Activated naive CD4-positive, alpha-beta T cell treated with anti-CD3 and anti-CD28 coated beads, Interleukin-2, amount 50 U/mL, for 72 hours (primary cell): ENCODE results near the gene ZNRF1. TPM values are rescaled to one million over a fixed set of nuclear protein-coding genes. Genes with fewer than 3 reads are reported as not detected.
A peak's percentile ranks its signal among the peaks of the same experiment; 100 is the strongest.
"Not testable (repeated sequence)": the region's sequence is repeated elsewhere in the genome, so short reads cannot be mapped to it uniquely, and the experiment has no call there.

ENCODE experiments used
- ATAC-seq, 2 donors: fragments of 150-1000 bp; cut with Tn5 transposase; 2 replicates each; pipeline ENCODE4 v1.10.0; 2021; ENCODE audit warnings: mild to moderate bottlenecking in 2 of 2, moderate library complexity in 2 of 2
- DNase-seq, 2 donors: peaks; one replicate each; pipeline ENCODE4 v3.0.0; 2021 to 2022; ENCODE audit warnings: low spot score in 2 of 2
- H3K27ac Mint-ChIP-seq, 2 donors: one replicate each; pipeline ENCODE4 v1.8.0; 2022; ENCODE audit warnings: mild to moderate bottlenecking in 2 of 2, mixed read lengths in 2 of 2
- H3K36me3 Mint-ChIP-seq, 2 donors: one replicate each; pipeline ENCODE4 v1.8.0; 2022; ENCODE audit warnings: mixed read lengths in 2 of 2
- H3K9me3 Mint-ChIP-seq, 2 donors: one replicate each; pipeline ENCODE4 v1.8.0; 2022; ENCODE audit warnings: mixed read lengths in 2 of 2
- total RNA-seq, 2 donors: library from RNA; stranded (reverse); gene quantifications; one replicate each; pipeline ENCODE4 v1.2.3, GENCODE V29; 2022

The ZNRF1 gene
- total RNA-seq, 2 donors from 2014 or later = 20.4 to 45.1 TPM

DNA sequence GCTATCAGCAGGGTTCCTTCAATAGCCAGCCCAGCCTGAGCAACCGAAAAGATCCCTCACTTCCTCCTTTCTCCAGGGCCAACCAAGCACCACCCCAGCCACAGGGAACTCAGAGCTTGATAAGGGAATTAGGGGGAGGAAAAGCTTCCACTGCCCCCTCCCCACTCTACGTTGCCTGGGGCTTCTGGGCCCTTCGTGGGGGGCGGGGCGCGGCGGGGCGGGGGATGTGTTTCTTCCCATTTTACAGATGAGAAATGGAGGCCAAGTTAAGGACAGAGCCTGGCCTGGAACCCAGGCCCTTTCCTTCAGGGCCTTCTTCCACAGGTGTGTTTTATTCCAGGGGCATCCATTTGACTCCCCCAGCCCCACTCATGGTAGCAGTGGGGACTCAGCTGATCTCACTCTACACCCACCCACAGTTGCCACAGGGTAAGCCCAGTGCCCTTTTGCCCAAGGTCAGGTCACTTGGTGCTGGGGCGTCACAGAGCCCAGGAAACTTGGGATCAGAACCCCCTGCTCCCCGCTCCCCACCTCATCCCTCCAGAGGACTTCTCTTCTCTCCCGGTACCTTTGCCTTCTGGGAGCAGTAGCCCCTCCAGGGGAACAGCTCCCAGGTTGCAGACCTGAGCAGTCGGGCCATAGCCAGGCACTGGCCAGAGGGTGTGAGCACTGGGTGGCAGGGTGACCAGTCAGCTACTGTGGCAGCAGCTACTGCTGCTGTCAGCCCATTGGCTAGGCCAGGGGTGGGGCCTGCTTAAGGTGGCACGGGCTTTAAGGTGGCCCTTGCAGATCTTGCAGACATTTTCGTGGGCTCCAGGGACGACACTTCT lies 117.5 kb downstream of the ZNRF1 start, which contains the start of gene LDHD:
Gene LDHD, minus strand, starts transcription at position 700 of the 830 bp plus-strand sequence. Its CDS starts 60 bp downstream, at position 640.
- H3K36me3 Mint-ChIP-seq = peaks cover 0 to 2% of the 10 kb centered on the region in 2 donors
- ATAC-seq = peak; percentile 53 to 83
- DNase-seq = no peak
- peak within 1 kb of the TSS in 1 of 2 donors; percentile 64 for H3K27ac Mint-ChIP-seq
- peaks cover under 1 to 2% of the 10 kb centered on the region in 2 donors for H3K9me3 Mint-ChIP-seq

DNA sequence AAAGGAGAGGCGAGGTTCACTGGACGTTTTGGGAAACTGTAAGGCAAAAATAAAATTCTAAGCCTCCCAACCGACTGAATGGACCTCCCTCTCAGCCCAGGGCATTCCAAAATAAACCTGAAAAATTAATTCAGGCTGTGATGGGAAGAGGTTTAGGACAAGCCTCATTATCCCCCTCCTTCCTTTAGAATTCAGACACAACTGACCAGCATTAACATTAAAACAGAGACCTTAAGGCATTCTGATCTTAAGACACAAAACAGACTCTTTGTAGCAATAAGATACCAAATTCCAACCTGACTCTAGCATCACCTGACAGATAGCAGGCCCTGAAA lies 118.1 kb downstream of the ZNRF1 start:
- peaks cover under 1 to 8% of the 10 kb centered on the region in 2 donors for H3K36me3 Mint-ChIP-seq
- no peak for ATAC-seq
- H3K9me3 Mint-ChIP-seq = peaks cover 3 to 6% of the 10 kb centered on the region in 2 donors

DNA sequence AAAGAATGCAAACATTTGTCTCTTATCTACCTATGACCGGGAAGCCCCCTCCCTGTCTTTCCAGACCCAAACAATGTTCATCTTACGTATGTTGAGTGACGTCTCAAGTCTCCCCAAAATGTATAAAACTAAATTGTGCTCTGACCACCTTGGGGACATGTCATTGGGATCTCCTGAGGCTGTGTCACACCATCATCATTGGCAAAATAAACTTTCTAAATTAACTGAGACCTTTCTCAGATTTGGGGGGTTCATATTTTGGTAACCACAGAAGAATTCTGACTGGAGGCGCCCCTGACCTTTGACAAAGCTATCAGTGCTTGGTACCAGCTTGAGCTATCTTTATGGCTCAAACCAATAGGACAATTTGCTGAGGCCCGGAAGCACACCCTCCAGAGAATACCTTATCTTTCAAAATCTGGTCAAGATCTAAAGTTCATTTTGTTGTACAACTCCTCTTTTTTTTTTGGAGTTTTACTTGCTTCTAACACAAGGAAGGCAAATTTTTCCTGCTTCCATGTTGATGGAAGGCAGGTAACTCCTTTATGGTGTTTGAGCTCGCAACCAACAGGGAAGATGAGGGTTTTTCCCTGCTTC lies 120.2 kb downstream of the ZNRF1 start:
- DNase-seq = no peak
- Mint-ChIP-seq H3K9me3 (peaks cover 9 to 12% of the 10 kb centered on the region in 2 donors), H3K36me3 (peaks cover 5 to 14% of the 10 kb centered on the region in 2 donors), H3K27ac (no peak overlapping the region)
- no peak for ATAC-seq

More for the DNA sequence above, 118.1 kb downstream of the ZNRF1 start:
- H3K27ac Mint-ChIP-seq = peak overlapping the region in 1 of 2 donors; percentile 64
- no peak for DNase-seq

DNA sequence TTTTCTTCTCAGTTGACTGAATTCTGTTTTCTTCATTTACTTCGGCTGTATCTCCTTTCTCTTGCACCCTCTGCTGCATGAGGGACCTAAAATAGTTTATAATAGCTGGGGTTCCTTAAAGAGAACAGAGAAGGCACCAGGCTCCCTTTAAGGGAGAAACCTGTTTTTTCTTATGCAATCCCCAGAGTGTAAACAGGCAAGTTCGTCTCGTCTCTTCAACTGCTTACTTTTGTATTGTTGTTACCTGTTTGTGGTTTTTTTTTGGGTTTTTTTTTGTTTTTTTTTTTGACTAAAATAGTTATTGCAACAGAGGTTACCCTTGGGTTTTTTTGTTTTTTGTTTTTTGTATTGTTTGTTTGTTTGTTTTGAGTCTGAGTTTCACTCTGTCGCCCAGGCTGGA lies 121.4 kb downstream of the ZNRF1 start:
- peaks cover 5 to 14% of the 10 kb centered on the region in 2 donors for H3K36me3 Mint-ChIP-seq
- peaks cover 9 to 12% of the 10 kb centered on the region in 2 donors for H3K9me3 Mint-ChIP-seq
- no peak for DNase-seq
- ATAC-seq = no peak
- no peak overlapping the region for H3K27ac Mint-ChIP-seq

DNA sequence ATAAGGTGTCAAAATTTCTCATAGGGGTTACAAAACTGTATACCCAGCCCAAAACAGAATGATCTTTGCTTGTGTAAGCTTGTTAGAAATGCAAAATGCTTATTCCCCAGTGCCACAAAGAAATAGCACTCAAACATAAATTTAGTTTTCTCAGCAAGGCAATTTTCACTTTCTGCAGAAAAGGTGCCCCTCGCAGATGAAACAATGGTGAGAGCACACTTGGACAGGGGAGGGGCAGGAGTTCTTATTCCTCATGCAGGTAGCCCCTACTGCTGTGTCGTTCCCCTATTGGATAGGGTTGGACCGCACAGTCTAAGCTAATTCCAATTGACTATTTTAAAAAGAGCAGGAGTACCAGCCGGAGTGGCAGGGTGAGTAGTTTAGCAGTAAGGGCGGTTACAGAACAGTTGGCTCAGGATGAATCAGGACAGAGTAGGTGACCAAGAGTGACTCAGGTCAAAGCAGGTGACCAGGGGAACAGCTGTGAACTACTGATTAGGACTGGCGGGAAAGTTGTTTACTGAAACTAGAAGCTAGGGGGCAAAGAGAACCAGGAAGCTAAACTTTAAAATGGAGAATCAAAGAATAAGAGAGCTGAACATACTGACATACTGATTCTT lies 123.2 kb downstream of the ZNRF1 start:
- DNase-seq (peak in 1 of 2 donors; percentile 25), ATAC-seq (no peak)
- Mint-ChIP-seq H3K36me3 (peaks cover 5 to 16% of the 10 kb centered on the region in 2 donors), H3K27ac (no peak overlapping the region), H3K9me3 (peaks cover 9 to 12% of the 10 kb centered on the region in 2 donors)

DNA sequence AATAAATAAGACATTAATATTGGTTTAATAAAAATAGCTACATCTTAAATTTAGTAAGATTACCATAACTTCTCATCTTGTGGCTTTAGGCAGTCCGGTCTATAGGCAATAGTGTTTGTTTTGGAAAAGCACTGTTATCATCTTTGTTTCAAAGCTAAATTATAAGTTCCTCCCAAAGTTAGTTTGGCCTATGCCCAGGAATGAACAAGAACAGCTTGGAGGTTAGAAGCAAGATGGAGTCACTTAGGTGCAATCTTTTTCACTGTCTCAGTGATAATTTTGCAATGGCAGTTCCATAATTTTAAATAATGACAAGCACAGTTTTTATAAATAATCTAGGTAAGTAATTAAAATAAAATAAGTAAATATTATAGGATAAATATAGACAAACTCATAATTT lies 123.8 kb downstream of the ZNRF1 start:
- Mint-ChIP-seq H3K36me3 (peaks cover 5 to 22% of the 10 kb centered on the region in 2 donors), H3K27ac (no peak overlapping the region), H3K9me3 (peaks cover 9 to 12% of the 10 kb centered on the region in 2 donors)
- ATAC-seq = no peak
- no peak for DNase-seq

DNA sequence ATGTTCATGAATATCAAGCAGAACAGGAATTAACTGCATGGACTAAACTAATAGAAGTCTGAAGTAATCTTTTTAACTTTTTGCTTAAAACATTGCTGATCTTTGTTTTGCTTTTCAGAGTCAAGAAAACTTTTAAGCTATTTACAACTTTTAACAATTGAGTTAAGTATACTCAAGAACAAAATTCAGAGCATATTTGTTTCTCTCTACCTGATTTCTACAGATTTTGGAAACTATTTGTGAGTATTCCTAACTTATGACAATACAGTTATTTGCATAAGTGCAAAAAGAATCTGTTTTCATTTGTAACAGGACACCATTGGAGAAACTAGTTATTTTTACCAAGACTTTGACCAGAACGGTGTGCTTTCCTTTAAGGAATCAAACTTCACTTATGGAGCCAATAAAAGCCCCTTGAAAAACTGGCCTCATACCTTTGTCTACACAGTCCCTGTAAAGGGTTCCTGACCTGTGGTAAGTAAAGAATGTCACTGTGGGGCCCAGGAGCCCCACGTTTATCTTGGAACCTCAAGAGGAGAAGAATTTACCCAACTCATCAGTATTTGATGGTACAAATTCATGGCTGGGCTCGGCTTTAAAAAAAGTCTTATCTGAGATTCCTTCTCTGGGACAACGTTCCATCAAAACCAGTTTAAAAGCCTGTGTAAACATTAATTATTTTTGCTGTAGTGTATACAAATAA lies 129.0 kb downstream of the ZNRF1 start:
- no peaks in the 10 kb centered on the region for H3K9me3 Mint-ChIP-seq
- peaks cover 0 to 15% of the 10 kb centered on the region in 2 donors for H3K36me3 Mint-ChIP-seq
- DNase-seq = no peak
- no peak for ATAC-seq
- H3K27ac Mint-ChIP-seq = no peak overlapping the region

DNA sequence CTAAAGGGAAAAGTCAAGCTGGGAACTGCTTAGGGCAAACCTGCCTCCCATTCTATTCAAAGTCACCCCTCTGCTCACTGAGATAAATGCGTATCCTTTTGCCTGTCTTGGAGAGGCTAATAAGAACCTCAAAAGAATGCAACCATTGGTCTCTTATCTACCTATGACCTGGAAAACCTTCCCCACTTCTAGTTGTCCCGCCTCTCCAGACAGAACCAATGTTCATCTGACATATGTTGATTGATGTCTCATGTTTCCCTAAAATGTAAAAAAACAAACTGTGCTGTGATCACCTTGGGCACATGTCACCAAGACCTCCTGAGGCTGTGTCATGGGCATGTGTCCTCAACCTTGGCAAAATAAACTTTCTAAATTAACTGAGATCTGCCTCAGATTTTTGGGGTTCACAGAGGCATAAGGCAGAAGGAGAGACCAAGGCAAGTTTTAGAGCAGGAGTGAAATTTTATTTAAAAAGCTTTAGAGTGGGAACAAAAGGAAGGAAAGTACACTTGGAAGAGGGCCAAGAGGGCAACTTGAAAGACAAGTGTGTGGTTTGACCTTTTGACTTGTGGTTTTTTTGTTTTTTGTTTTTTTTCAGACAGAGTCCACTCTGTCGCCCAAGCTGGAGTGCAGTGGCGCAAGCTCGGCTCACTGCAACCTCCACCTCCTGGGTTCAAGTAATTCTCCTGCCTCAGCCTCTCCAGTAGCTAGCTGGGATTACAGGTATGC lies 130.8 kb downstream of the ZNRF1 start:
- not testable (repeated sequence) for H3K9me3 Mint-ChIP-seq, DNase-seq, ATAC-seq, H3K27ac Mint-ChIP-seq
- H3K36me3 Mint-ChIP-seq = peaks cover 0 to 15% of the 10 kb centered on the region in 2 donors

DNA sequence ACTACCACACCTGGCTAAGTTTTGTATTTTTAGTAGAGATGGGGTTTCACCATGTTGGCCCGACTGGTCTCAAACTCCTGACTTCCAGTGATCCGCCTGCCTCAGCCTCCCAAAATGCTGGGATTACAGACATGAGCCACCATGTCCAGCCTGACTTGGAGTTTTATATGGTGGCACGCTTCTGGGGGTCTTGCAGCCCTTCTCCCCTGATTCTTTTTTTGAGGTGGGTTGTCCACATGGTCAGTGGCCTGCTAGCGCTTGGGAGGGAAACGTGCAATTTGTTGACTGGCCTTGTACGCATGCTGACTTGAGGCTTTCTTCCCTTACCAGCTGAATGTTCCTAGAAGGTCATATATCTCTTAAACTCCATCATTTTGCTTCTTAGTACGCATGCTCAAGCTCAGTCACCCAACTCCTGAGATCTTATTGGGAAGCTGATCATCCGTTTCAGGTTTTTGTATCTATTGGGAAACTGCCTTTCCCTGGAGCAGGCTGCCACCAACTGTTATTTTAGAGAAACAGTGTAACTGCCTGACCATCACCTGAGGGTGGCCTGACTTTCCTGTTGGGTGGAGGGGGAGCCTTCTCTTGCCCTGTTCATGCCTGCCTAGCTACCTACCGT lies 131.4 kb downstream of the ZNRF1 start:
- Mint-ChIP-seq H3K27ac (no peak overlapping the region), H3K9me3 (no peaks in the 10 kb centered on the region), H3K36me3 (peaks cover 0 to 15% of the 10 kb centered on the region in 2 donors)
- DNase-seq (no peak), ATAC-seq (no peak)

DNA sequence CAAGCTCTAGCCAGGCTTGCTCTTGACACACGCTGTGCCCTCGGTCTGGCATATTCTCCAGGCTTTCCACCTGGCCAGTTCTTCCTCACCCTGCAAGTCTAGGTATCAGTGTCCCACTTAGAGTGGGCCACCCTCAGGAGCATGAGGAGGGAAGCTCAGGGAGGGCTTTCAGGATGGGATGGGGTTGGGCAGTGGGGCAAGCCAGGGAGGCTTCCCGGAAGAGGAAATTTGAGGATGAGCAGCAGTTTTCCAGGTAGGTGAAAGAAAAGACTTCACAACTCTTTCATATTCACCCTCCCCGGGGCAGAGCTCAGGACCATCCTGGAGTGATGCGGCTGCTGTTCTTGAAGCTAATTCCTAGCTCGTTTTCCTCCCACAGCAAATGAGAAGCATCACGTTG lies 132.3 kb downstream of the ZNRF1 start:
- Mint-ChIP-seq H3K9me3 (no peaks in the 10 kb centered on the region), H3K27ac (no peak overlapping the region), H3K36me3 (peaks cover 0 to 15% of the 10 kb centered on the region in 2 donors)
- no peak for ATAC-seq
- DNase-seq = no peak

DNA sequence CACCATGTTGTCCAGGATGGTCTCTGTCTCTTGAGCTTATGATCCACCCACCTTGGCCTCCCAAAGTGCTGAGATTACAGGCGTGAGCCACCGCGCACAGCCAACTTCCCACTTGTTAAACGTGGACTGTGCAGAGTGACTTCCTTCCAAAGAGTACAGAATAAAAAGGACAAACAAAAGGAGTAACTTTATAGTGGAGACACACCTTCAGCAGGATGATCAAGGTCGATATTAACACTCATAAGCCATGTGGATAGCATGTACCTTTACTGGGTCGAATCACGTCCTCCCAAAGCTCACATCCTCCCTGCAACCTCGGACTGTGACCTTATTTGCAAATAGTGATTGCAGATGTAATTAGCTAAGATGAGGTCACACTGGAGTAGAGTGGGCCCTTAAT lies 139.4 kb downstream of the ZNRF1 start:
- Mint-ChIP-seq H3K36me3 (no peaks in the 10 kb centered on the region), H3K9me3 (no peaks in the 10 kb centered on the region), H3K27ac (no peak overlapping the region)
- DNase-seq (no peak), ATAC-seq (no peak)

DNA sequence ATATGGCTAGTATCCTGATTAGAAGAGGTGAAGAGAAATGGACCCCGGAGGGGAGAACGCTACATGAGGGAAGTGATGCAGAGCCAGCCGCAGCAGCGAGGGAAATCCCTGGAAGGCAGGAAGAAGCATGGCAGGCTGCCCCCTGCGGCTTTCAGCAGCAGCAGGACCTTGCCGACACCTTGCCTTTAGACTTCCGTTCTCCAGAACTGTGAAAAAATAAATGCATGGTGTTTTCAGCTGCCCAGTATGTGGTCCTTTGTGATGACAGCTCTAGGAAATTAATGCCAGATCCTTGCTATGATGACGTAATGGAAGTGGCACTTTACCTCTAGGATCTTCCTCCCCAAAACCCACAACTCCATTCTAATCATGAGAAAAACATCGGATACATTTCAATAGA lies 139.8 kb downstream of the ZNRF1 start:
- H3K36me3 Mint-ChIP-seq = no peaks in the 10 kb centered on the region
- no peak overlapping the region for H3K27ac Mint-ChIP-seq
- peak in 1 of 2 donors; percentile 56 for ATAC-seq
- no peaks in the 10 kb centered on the region for H3K9me3 Mint-ChIP-seq
- no peak for DNase-seq

DNA sequence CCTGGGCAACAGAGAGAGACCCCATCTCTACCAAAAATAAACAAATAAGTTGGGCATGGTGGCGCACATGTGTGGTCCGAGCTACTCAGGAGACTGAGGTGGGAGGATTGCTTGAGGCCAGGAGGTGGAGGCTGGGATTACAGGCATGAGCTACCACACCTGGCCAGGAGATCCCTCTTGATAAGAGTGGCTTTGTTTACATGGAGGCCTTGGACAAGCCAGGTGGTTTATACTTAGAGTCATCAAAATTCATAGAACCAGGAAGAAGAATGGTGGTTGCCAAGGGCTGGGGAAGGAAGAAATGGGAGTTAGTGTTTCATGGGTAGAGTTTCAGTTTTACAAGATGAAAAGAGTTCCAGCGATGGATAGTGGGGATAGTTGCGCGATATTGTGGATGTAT lies 140.7 kb downstream of the ZNRF1 start:
- no peak overlapping the region for H3K27ac Mint-ChIP-seq
- no peak for DNase-seq
- H3K9me3 Mint-ChIP-seq = no peaks in the 10 kb centered on the region
- ATAC-seq = no peak
- no peaks in the 10 kb centered on the region for H3K36me3 Mint-ChIP-seq

DNA sequence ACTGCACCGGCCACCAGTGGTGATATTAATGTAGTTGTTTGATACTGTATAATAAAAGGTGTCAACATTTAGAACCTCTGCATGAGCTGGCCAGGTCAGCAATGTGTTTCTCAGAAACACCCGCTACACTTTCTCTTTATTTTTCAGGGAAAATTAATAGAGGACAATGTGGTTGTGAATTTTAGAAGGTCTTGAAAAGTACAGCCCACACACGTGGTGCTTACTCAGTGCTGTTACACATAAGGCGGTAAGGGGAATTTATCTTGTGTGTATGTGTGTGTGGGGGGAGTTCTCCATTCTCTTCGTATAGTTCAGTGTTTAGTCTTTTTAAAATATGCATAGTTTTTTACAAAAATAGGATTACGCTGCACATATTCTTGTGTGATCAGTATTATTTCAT lies 145.1 kb downstream of the ZNRF1 start:
- no peak for DNase-seq
- ATAC-seq = no peak
- Mint-ChIP-seq H3K9me3 (no peaks in the 10 kb centered on the region), H3K27ac (no peak overlapping the region), H3K36me3 (peaks cover under 1% of the 10 kb centered on the region in 2 donors)

DNA sequence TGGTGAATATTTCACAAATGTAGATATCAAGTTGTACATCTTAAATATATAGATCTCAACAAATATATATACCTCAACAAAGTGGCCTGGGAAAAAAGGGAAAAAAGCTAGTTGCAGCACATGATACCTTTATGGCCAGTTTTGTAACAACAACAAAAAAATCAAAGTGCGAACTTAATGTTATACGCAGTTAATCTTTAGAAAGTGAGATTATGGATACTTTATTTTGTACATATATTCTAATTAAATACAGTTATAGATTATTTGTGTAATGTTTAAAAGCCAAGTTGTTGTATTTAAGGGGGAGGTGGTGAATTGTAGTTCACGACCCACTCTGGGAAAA lies 149.1 kb downstream of the ZNRF1 start:
- peaks cover 36 to 39% of the 10 kb centered on the region in 2 donors for H3K36me3 Mint-ChIP-seq
- H3K27ac Mint-ChIP-seq = peak overlapping the region in 1 of 2 donors; percentile 83
- no peak for ATAC-seq
- H3K9me3 Mint-ChIP-seq = peaks cover 19 to 26% of the 10 kb centered on the region in 2 donors
- DNase-seq = no peak
